Urinary bladder (tissue), 4 donors: Measurements from ENCODE around the gene CHMP1A. TPM values are rescaled to one million over a fixed set of nuclear protein-coding genes. Genes with fewer than 3 reads are reported as not detected.
"Not testable (repeated sequence)": the region's sequence is repeated elsewhere in the genome, so short reads cannot be mapped to it uniquely, and the experiment has no call there.

ENCODE experiments used
- DNase-seq: peaks from one replicate; pipeline ENCODE4 v3.0.0-alpha.2; 2015; ENCODE audit errors: extremely low spot score
- H3K27ac ChIP-seq: one replicate; pipeline ENCODE4 v1.5.1; 2013; ENCODE audit warnings: low read depth, mild to moderate bottlenecking, moderate library complexity
- H3K36me3 ChIP-seq: one replicate; pipeline ENCODE4 v1.6.1; 2013; ENCODE audit warnings: mild to moderate bottlenecking, moderate library complexity; ENCODE audit not compliant: insufficient read depth
- H3K4me1 ChIP-seq: one replicate; pipeline ENCODE4 v1.6.1; 2013; ENCODE audit warnings: mild to moderate bottlenecking, moderate library complexity; ENCODE audit not compliant: insufficient read depth
- H3K4me3 ChIP-seq: one replicate; pipeline ENCODE4 v1.5.1; 2013; ENCODE audit warnings: low read depth, low read length
- WGBS: extraction: QIAGEN DNeasy Blood & Tissue Kit; methylation state at CpG from one replicate; pipeline ENCODE4 v1.1.7; 2013; 5-methylcytosine and 5-hydroxymethylcytosine counted together
- polyA plus RNA-seq: library from polyadenylated mRNA; stranded (reverse); fragments of 200-250 nt; gene quantifications from one replicate; pipeline ENCODE4 v1.2.3, GENCODE V29; 2013
- total RNA-seq: library from RNA; depleted of rRNA; stranded (reverse); fragments of >200 nt; gene quantifications from one replicate; pipeline ENCODE4 v1.2.3, GENCODE V29; 2014
- donor health status: healthy with polysubstance abuse.
- donor health status: healthy.

The CHMP1A gene
- total and polyA plus RNA-seq, 2 donors: 27.9 to 85.7 TPM

DNA sequence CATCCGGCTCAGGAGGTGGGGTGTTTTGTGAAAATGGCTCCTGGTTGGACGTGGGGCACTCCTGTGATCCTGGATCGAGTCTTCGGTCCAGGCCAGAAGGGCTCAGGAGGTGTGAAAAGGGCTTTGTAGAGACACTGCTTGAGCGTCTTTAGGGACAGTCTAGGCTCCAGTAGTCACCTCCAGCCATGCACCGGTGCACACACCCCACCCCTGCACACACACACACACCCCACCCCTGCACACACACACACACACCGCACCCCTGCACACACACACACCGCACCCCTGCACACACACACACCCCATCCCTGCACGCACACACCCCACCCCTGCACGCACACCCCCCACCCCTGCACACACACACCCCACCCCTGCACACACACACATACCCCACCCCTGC lies 19.1 kb downstream of the CHMP1A start:
- no peaks in the 10 kb centered on the region for H3K36me3 ChIP-seq
- H3K4me1 ChIP-seq: no peaks in the 10 kb centered on the region
- H3K27ac ChIP-seq: no peak overlapping the region
- 67% methylated on average over 10 of the region's 10 CpGs for WGBS
- no peak for DNase-seq
- H3K4me3 ChIP-seq: no peak overlapping the region

DNA sequence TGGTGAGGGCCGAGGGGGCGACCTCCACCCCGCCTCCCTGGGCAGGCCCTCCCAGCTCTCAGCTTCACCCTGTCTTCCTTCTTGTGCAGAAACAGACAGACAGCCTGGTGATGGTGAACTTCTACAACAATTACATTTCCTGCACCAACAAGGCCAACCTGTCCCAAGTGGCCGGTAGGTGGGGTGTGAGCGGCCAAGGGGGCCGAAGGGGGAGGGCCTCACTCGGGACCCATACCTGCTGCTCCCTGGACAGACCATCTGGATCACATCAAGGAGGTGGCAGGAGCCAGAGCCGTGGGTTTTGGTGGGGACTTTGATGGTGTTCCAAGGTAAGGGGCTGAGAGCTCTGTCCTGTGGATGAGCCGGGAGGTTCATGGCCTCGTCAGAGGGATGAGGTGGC lies 20.1 kb downstream of the CHMP1A start:
- Histone ChIP-seq H3K4me1 (no peaks in the 10 kb centered on the region), H3K4me3 (no peak overlapping the region), H3K27ac (no peak overlapping the region), H3K36me3 (no peaks in the 10 kb centered on the region)
- no peak for DNase-seq
- 62% methylated on average over 10 of the region's 10 CpGs for WGBS

DNA sequence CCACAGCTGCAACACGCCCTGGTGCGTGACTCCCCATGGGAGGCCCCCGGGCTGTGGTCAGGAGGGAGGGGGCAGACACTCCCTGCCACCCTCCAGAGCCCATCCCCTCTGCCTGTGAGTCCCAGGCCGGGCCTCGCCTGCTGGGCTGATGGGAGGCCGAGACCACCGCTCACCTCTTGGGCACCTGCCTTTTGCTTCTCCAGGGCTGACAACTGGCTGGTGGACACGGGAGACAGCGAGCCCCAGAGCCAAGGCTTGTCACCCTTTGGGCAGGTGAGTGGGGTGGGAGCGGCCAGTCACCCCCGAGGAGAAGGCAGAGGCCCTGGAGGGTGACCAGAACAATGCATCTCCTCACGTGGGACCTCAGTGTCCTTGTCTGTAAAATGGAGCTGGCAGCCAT lies 20.8 kb downstream of the CHMP1A start:
- Histone ChIP-seq H3K27ac (no peak overlapping the region), H3K4me3 (no peak overlapping the region), H3K4me1 (no peaks in the 10 kb centered on the region), H3K36me3 (no peaks in the 10 kb centered on the region)
- DNase-seq: no peak
- 85% methylated on average over 12 of the region's 12 CpGs for WGBS

- H3K4me3 ChIP-seq, H3K36me3 ChIP-seq, DNase-seq, H3K4me1 ChIP-seq, H3K27ac ChIP-seq: not testable (repeated sequence)
- 48% methylated on average over 2 of the region's 2 CpGs for WGBS
These were observed 22.8 kb downstream of the CHMP1A start for GRCh38 chr16:89634463-89635385.

DNA sequence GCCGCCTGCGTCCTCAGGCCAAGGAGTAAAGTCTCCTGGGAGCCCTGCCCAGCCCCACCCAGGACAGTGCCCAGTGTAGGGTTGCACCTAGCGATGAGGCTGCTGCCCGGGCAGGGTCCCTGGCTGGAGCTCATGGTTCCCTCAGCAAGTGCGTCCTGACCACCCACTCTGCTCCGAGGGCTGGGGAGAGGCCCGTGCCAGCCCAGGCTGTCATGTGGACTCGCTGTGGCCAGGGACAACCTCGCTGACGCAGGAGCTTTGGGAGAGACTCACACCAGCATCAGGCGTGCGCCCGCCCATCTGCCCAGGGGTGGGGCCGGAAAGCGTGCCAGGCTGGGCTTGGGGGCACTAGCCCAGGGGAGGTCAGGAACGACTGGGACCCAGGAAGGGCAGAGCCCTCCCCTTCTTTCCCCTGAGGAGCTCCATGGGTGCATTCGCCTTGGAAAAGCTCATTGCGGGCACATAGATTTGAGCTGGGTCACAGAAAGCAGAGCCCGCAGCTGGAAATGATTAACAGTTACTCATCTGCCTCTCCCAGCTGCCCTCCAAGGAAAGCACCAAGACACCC lies 24.4 kb downstream of the CHMP1A start:
- no peaks in the 10 kb centered on the region for H3K4me1 ChIP-seq
- no peak for DNase-seq
- H3K27ac ChIP-seq: no peak overlapping the region
- 72% methylated on average over 19 of the region's 19 CpGs for WGBS
- H3K36me3 ChIP-seq: no peaks in the 10 kb centered on the region
- H3K4me3 ChIP-seq: no peak overlapping the region

DNA sequence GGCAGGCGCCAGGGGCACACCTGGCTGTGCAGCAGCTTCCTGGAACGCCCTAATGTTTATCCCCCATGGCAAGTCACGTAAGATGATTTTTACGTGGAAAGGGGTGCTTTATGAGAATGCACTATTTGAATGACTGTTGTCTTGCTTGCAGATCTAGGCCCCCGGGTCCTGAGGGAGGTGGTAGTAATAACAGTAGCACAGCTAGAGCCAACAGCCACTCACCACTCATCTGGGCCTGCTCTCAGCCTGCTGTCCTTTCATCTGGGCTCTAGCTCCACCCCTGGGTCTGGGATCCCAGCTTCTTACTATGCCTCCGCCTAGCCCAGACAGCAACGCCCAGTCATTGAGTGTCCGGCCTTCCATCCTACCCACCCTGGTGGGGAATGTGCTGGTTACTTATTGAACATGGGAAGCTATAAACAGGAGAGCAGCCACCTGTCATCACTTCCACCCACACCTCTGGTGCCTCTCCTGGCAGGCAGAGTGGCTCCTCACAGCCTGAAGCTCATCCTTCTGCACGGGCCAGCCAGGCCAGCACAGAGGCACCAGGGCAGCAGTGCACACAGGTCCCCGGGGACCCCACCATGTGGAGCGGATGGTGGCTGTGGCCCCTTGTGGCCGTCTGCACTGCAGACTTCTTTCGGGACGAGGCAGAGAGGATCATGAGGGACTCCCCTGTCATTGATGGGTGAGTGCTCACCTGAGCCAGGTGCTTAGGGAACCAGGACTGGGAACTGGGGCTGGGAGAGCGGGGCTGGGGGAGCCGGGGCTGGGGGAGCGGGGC lies 27.5 kb downstream of the CHMP1A start:
- no peaks in the 10 kb centered on the region for H3K4me1 ChIP-seq
- 88% methylated on average over 17 of the region's 17 CpGs for WGBS
- DNase-seq: no peak

DNA sequence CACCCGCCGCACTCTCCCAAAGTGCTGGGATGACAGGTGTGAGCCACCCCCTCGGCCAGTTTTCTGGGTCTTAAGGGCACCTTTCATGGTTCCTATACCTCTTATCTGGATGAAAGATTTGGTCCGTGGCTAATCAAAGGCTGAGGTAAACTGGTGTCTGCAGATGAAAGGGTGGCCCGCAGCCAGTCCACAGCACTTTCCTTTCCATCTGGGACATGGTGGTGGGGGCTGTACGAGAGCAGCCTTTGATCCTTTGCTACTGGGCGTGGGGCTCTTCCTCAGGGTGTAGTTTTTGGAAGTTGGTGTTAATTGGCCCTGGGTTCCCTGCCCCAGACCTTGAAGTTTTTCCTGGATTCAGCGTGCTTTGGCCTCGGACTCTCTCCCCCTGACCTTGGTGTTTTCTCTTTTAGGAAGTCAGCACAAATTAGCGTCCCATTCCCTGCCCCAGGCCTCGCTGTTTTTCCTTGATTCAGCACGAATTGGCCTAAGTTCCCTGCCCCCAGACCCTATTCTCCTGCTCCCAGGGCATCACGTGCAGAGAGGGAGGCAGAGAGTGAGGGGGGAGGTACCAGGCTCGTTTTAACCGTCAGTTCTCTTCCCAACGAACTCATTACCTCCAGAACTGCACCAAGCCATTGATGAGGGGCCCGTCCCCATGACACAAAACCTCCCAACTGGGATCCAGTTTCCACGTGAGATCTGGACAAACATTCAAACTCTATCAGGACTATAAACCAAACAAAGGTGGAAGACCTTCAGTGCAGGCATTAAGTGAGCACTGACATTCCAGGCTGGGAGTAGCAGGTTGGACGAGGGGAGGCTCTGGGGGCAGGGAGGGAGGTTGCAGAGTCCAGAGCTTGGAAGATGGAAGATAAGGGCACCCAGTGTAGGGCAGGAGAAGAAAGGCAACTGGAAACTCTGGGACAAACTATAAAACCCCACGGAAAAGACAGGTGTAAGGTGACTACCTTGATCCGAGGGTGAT lies 32.4 kb downstream of the CHMP1A start:
- Histone ChIP-seq H3K27ac (no peak overlapping the region), H3K4me1 (no peaks in the 10 kb centered on the region), H3K36me3 (no peaks in the 10 kb centered on the region), H3K4me3 (no peak overlapping the region)
- DNase-seq: no peak
- 39% methylated on average over 21 of the region's 21 CpGs for WGBS

More for the DNA sequence above, 27.5 kb downstream of the CHMP1A start:
- Histone ChIP-seq H3K4me3 (no peak overlapping the region), H3K36me3 (no peaks in the 10 kb centered on the region), H3K27ac (no peak overlapping the region)

DNA sequence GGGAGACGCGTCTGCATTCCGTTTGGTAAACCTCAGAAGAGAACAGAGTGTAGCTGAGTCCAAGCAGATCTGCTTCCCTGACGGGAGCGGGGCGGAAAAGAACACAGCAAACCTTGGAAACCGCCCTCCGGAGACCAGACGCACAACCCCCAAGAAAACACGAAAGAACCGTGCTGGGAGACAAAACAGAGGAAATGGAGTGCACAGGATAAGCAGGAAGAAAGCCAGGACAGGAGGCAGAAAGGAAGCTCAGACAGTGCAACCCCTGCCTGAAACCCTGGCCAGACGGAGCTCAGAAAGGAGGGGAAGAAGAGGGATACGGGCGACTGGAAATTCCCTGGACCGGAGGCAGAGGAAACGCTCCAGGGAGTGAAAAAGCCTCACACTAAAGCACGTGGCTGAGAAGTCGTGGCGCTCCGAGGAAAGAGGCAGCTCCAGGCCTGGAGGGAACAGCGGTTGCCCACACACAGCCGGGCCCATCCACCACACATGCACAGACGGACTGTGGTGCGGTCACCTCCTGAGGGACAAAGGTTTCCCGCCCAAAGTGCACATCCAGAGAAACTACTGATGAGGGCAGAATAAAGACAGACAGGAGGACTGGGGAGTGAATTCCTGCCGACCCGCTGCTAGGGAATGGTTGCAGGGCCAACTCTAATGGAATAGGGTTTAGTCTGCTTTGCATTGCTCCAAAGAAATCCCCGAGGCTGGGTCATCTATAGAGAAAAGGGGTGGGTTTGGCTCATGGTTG lies 33.8 kb downstream of the CHMP1A start:
- H3K4me3 ChIP-seq: no peak overlapping the region
- WGBS: 37% methylated on average over 28 of the region's 28 CpGs
- H3K36me3 ChIP-seq: no peaks in the 10 kb centered on the region
- no peak overlapping the region for H3K27ac ChIP-seq
- no peak for DNase-seq
- no peaks in the 10 kb centered on the region for H3K4me1 ChIP-seq

GRCh38 chr16:89621698-89622409 lies 35.7 kb downstream of the CHMP1A start:
- Histone ChIP-seq H3K4me1 (no peaks in the 10 kb centered on the region), H3K36me3 (no peaks in the 10 kb centered on the region), H3K27ac (no peak overlapping the region), H3K4me3 (no peak overlapping the region)
- WGBS: 80% methylated on average over 32 of the region's 32 CpGs
- DNase-seq: no peak

DNA sequence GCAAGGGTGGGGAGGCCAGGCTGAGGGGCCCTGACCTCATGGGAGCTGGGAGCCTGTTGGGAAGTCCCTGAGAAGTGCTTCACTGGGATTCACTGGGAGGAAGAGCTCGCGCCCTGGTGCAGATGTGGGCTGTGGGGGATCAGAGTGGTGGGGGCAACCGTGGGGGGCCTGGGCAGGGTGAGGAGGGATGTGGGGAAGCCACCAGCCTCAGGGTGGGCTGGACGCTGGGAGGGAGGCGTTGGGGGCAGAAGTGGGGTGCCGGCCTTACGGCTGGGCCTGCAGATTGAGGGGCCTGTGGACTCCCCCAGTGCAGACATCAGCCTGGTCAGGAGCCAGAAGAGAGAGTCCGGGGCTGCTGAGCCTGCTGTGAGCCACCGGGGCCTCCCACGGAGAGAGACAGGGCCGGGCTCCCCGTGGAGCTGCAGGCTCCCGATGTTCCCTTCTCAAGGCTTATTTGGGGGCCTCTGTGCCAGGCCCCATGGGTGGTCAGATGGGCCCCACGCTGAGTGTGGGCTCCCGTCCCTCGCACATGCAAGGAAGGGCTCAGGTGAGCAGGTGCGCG lies 36.3 kb downstream of the CHMP1A start:
- no peaks in the 10 kb centered on the region for H3K36me3 ChIP-seq
- H3K27ac ChIP-seq: no peak overlapping the region
- 79% methylated on average over 18 of the region's 18 CpGs for WGBS
- H3K4me3 ChIP-seq: no peak overlapping the region
- DNase-seq: no peak
- H3K4me1 ChIP-seq: no peaks in the 10 kb centered on the region

- no peak for DNase-seq
- H3K4me1 ChIP-seq: no peaks in the 10 kb centered on the region
- H3K4me3 ChIP-seq: no peak overlapping the region
- WGBS: 70% methylated on average over 16 of the region's 16 CpGs
- no peaks in the 10 kb centered on the region for H3K36me3 ChIP-seq
- no peak overlapping the region for H3K27ac ChIP-seq
These were observed 37.1 kb downstream of the CHMP1A start for GRCh38 chr16:89620406-89620841.

DNA sequence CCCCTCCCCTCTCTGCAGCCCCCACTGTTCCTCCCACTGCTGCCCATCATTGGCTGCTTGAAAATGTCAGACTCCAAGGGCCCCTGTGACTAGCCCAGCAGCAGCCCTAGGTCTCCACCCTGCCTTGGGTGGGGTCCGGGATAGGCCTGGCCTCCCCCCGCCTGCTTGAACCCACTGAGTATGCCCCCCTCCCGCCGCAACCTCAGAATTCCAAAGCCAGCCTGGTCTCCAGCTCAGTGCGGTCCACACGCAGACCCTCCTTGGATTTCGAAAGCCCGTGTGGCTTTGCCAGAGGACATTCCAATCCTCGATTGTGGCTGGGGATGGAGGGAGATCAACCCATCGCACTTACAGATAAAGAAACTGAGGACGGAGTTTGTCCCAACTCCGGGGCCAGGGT lies 37.7 kb downstream of the CHMP1A start:
- DNase-seq: no peak
- no peak overlapping the region for H3K27ac ChIP-seq
- 26% methylated on average over 12 of the region's 12 CpGs for WGBS
- H3K4me3 ChIP-seq: no peak overlapping the region
- H3K4me1 ChIP-seq: no peaks in the 10 kb centered on the region
- H3K36me3 ChIP-seq: no peaks in the 10 kb centered on the region
